Measurements from ENCODE around the gene RBM15B. TPM values are rescaled to one million over a fixed set of nuclear protein-coding genes. Genes with fewer than 3 reads are reported as not detected.
A peak's percentile ranks its signal among the peaks of the same experiment; 100 is the strongest.

Gene RBM15B
- total RNA-seq, 1 donor from 2014 or later: 68.3 TPM

DNA sequence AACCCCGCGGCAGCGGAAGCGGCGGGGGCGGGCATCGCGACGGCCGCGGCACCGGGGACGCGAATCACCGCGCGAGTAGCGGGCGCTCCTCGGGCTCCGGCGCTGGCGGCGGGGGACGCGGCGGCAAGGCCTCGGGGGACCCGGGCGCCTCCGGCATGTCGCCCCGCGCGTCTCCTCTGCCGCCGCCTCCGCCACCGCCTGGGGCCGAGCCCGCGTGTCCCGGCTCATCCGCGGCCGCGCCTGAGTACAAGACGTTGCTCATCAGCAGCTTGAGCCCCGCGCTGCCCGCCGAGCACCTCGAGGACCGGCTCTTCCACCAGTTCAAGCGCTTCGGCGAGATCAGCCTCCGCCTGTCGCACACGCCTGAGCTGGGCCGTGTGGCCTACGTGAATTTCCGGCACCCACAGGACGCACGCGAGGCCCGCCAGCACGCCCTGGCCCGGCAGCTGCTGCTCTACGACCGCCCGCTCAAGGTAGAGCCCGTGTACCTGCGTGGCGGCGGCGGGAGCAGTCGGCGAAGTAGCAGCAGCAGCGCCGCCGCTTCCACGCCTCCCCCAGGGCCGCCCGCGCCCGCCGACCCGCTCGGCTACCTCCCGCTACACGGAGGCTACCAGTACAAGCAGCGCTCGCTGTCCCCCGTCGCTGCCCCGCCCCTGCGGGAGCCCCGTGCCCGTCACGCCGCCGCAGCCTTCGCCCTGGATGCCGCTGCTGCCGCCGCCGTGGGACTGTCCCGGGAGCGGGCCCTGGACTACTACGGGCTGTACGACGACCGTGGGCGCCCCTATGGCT, 675 bp downstream of the RBM15B start:
- no peaks in the 10 kb centered on the region for H3K9me3 Mint-ChIP-seq
- DNase-seq (ENCODE audit: low spot score in 2 of 2, unreplicated experiment in 2 of 2): peak in 1 of 2 experiments; percentile 53
- TF ChIP-seq CTCF (IDR thresholded peaks at IDR 0.05; ENCODE audit: unreplicated experiment): no peak
- H3K27me3 Mint-ChIP-seq (ENCODE audit: low read depth): no peaks in the 10 kb centered on the region
- peak overlapping the region; percentile 78 for H3K4me3 Mint-ChIP-seq
- peaks cover 31% of the 10 kb centered on the region for H3K36me3 Mint-ChIP-seq
- H3K4me1 Mint-ChIP-seq: peaks cover 58% of the 10 kb centered on the region
- H3K27ac Mint-ChIP-seq: peak overlapping the region; percentile 94

DNA sequence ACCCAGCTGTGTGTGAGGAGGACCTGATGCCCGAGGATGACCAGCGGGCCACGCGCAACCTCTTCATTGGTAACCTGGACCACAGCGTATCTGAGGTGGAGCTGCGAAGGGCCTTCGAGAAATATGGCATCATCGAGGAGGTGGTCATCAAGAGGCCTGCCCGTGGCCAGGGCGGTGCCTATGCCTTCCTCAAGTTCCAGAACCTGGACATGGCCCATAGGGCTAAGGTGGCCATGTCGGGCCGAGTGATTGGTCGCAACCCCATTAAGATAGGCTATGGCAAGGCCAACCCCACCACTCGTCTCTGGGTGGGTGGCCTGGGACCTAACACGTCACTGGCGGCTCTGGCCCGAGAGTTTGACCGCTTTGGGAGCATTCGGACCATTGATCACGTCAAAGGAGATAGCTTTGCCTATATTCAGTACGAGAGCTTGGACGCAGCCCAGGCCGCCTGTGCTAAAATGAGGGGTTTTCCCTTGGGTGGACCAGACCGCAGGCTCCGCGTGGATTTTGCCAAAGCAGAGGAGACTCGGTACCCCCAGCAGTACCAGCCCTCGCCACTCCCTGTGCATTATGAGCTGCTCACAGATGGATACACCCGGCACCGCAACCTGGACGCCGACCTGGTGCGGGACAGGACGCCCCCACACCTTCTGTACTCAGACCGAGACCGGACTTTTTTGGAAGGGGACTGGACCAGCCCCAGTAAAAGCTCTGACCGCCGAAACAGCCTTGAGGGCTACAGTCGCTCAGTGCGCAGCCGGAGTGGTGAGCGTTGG, 1.5 kb downstream of the RBM15B start:
- H3K9me3 Mint-ChIP-seq: no peaks in the 10 kb centered on the region
- no peak for TF ChIP-seq CTCF (IDR thresholded peaks at IDR 0.05; ENCODE audit: unreplicated experiment)
- H3K27ac Mint-ChIP-seq: peak overlapping the region; percentile 77
- peak overlapping the region; percentile 78 for H3K4me3 Mint-ChIP-seq
- H3K36me3 Mint-ChIP-seq: peaks cover 33% of the 10 kb centered on the region
- no peaks in the 10 kb centered on the region for H3K27me3 Mint-ChIP-seq (ENCODE audit: low read depth)
- DNase-seq (ENCODE audit: low spot score in 2 of 2, unreplicated experiment in 2 of 2): no peak
- peaks cover 54% of the 10 kb centered on the region for H3K4me1 Mint-ChIP-seq

GRCh38 chr3:51393134-51393495, 2.0 kb downstream of the RBM15B start:
- Mint-ChIP-seq H3K4me1 (peaks cover 48% of the 10 kb centered on the region), H3K36me3 (peaks cover 33% of the 10 kb centered on the region), H3K27ac (peak overlapping the region; percentile 43)

GRCh38 chr3:51393564-51393963, 2.5 kb downstream of the RBM15B start:
- no peak overlapping the region for H3K4me3 Mint-ChIP-seq
- peaks cover 44% of the 10 kb centered on the region for H3K4me1 Mint-ChIP-seq
- H3K36me3 Mint-ChIP-seq: peaks cover 33% of the 10 kb centered on the region
- no peak for TF ChIP-seq CTCF (IDR thresholded peaks at IDR 0.05; ENCODE audit: unreplicated experiment)
- H3K27ac Mint-ChIP-seq: no peak overlapping the region
- H3K27me3 Mint-ChIP-seq (ENCODE audit: low read depth): no peaks in the 10 kb centered on the region
- no peak for DNase-seq (ENCODE audit: low spot score in 2 of 2, unreplicated experiment in 2 of 2)
- H3K9me3 Mint-ChIP-seq: no peaks in the 10 kb centered on the region

More at GRCh38 chr3:51393134-51393495, 2.0 kb downstream of the RBM15B start:
- no peaks in the 10 kb centered on the region for H3K27me3 Mint-ChIP-seq (ENCODE audit: low read depth)
- peak overlapping the region; percentile 78 for H3K4me3 Mint-ChIP-seq
- DNase-seq (ENCODE audit: low spot score in 2 of 2, unreplicated experiment in 2 of 2): no peak
- H3K9me3 Mint-ChIP-seq: no peaks in the 10 kb centered on the region
- no peak for TF ChIP-seq CTCF (IDR thresholded peaks at IDR 0.05; ENCODE audit: unreplicated experiment)

DNA sequence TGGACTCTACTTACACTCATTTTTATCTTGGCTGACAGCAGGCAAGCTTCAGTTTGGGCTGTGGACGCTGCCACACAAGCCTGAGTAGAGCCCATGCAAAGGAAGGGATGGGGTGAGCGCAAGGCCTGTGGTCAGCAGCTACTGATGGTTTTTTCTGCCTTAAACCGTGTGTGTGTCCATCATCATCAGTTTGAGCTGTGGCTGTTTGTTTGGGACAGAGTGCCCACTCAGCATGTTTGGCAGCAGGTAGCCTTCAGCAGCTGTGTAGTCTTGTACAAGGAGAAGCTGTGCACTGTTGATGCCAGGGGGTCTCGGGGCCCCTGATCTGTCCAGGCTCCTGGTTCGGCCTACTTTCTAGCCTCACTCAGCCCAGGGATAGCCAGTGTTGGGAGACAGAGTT, 3.5 kb downstream of the RBM15B start:
- peak overlapping the region; percentile 83 for H3K27ac Mint-ChIP-seq
- no peaks in the 10 kb centered on the region for H3K27me3 Mint-ChIP-seq (ENCODE audit: low read depth)
- peak overlapping the region; percentile 58 for H3K4me3 Mint-ChIP-seq

More for the DNA sequence above, 3.5 kb downstream of the RBM15B start:
- H3K4me1 Mint-ChIP-seq: peaks cover 36% of the 10 kb centered on the region
- DNase-seq (ENCODE audit: low spot score in 2 of 2, unreplicated experiment in 2 of 2): no peak
- TF ChIP-seq CTCF (IDR thresholded peaks at IDR 0.05; ENCODE audit: unreplicated experiment): no peak
- H3K9me3 Mint-ChIP-seq: no peaks in the 10 kb centered on the region
- peaks cover 31% of the 10 kb centered on the region for H3K36me3 Mint-ChIP-seq

Data from mesothelial cell of epicardium (in vitro differentiated cells).